ENCODE results near the gene KRTAP20-3.

GRCh38 chr21:30616125-30616524 is 26.5 kb upstream of the KRTAP20-3 start, which contains the start of gene KRTAP20-1:
- no peak for TF ChIP-seq EP300 (IDR thresholded peaks at IDR 0.05; ENCODE audit: borderline replicate concordance)
- no peak for TF ChIP-seq RAD21 (IDR thresholded peaks at IDR 0.05; ENCODE audit: low read depth)
- TF ChIP-seq FOXM1 (IDR thresholded peaks at IDR 0.05; ENCODE audit: borderline replicate concordance, low read depth), result no peak
- no peak for TF ChIP-seq REST (IDR thresholded peaks at IDR 0.05; ENCODE audit: low read depth)
- TF ChIP-seq CEBPB (IDR thresholded peaks at IDR 0.05), result no peak
- no peak for TF ChIP-seq EGR1 (IDR thresholded peaks at IDR 0.05)
- TF ChIP-seq ZBTB7A (IDR thresholded peaks at IDR 0.05; ENCODE audit: low read depth), result no peak
